Activated naive CD4-positive, alpha-beta T cell treated with anti-CD3 and anti-CD28 coated beads for 36 hours (primary cell): ENCODE results near the gene MMP21. TPM values are rescaled to one million over a fixed set of nuclear protein-coding genes. Genes with fewer than 3 reads are reported as not detected.

ENCODE experiments used
- CTCF ChIA-PET: fragments of 350-600 bp; sonication (Branson Sonifier 250); formaldehyde crosslinking; loops from one replicate; lab custom pipeline; 2021; ENCODE audit warnings: antibody characterized with exemption; lab: Charles Lee
- DNase-seq: peaks from one replicate; pipeline ENCODE4 v3.0.0-alpha.2; 2020
- H3K27ac Mint-ChIP-seq: one replicate; pipeline ENCODE4 v1.8.0; 2021; ENCODE audit warnings: mild to moderate bottlenecking, mixed read lengths
- H3K27me3 Mint-ChIP-seq: one replicate; pipeline ENCODE4 v1.8.0; 2021; ENCODE audit warnings: low read depth, mixed read lengths
- H3K36me3 Mint-ChIP-seq: one replicate; pipeline ENCODE4 v1.8.0; 2021; ENCODE audit warnings: low read depth, mixed read lengths
- H3K4me1 Mint-ChIP-seq: one replicate; pipeline ENCODE4 v1.8.0; 2021; ENCODE audit warnings: low read depth, mixed read lengths
- H3K4me3 Mint-ChIP-seq: one replicate; pipeline ENCODE4 v1.8.0; 2021; ENCODE audit warnings: mild to moderate bottlenecking, moderate library complexity, mixed read lengths
- H3K9me3 Mint-ChIP-seq: one replicate; pipeline ENCODE4 v1.8.0; 2021; ENCODE audit warnings: mixed read lengths
- intact Hi-C: fragments of 100-400 bp; cut with micrococcal nuclease; formaldehyde crosslinking; loops from one replicate; pipeline ENCODE4 v1.15.1; 2023
- total RNA-seq, 2 experiments: library from RNA; stranded (reverse); gene quantifications; one replicate each; pipeline ENCODE4 v1.2.3, GENCODE V29; 2021

The MMP21 gene
- total RNA-seq, 2 experiments from 2014 or later = not detected

DNA sequence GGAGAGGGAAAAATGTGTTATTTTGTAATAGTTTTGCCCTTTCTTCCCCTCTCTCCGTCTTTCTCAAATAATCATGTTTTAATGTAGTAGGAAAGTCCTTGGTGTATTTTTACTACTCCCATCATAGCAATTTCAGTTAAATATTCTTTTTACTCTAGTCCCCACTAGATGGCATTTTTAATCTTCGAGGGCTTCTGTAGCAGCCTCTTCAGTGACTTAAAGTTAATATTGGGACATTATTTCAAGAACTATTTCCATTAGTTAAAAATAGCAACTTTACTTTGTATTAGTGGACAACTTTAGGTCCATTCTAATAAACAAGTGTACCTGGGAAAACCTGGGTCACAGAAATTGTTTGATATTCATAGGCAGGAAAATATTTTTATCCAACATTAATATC lies 33.2 kb downstream of the MMP21 start:
- Mint-ChIP-seq H3K27me3 (no peaks in the 10 kb centered on the region), H3K4me1 (peaks cover 4% of the 10 kb centered on the region), H3K9me3 (no peaks in the 10 kb centered on the region), H3K27ac (no peak overlapping the region), H3K4me3 (no peak overlapping the region), H3K36me3 (peaks cover 65% of the 10 kb centered on the region)
- DNase-seq = no peak
- CTCF ChIA-PET = no interaction called here
- intact Hi-C loops = no loop called here

DNA sequence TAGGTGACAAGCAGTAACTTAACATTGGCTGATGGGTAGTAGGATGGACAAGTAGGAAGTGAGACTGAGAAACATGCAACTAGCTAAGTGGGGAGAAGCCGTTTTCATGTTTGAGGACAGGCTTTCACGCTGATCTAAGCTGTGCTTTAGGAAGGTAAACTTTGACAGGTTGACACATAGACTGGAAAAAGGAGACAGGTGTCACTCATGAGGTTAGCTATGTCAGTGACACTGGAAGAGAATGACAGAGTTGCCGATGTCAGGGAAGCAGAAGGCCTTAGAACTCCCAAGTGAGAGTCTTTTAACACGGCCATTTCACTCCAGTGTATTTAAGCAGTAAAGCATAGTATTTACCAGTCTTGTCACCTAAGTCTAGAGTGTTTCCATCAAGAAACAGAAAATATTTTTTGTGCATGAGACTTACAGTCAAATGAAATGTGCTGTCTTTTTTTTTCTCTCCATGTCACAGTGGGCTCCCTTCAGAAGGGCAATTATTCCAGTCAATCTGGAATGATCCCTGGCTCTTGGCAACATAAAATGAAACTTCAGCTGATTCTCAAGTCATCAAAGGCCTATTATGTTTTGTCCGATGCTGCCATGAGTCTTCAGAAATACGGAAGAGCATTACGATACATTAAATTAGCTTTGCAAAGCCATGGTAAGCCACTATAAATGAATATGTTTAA lies 35.5 kb downstream of the MMP21 start:
- Mint-ChIP-seq H3K27ac (no peak overlapping the region), H3K27me3 (no peaks in the 10 kb centered on the region), H3K36me3 (peaks cover 71% of the 10 kb centered on the region), H3K9me3 (no peaks in the 10 kb centered on the region), H3K4me3 (no peak overlapping the region), H3K4me1 (no peaks in the 10 kb centered on the region)
- intact Hi-C loops = no loop called here
- CTCF ChIA-PET = no interaction called here
- no peak for DNase-seq

DNA sequence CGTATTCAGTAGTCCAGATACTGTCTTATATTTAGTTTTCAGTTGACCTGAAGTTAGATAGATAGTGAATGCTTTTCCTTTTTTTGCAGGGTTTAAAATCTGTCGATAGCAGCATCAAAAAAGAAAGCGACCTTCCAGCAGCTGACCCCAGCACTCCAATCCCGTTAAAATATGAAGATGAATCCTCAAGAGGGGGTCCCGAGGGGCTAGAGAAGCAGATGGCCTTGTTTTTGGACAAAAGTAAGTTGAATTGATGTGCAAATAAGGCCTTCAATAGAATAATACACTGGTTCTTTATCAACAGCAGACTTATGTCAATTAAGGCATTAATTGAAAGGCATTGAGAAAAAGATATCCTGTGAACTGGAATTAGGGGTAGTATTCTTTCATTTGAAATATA lies 37.4 kb downstream of the MMP21 start:
- H3K9me3 Mint-ChIP-seq = no peaks in the 10 kb centered on the region
- DNase-seq = no peak
- H3K4me1 Mint-ChIP-seq = no peaks in the 10 kb centered on the region
- peaks cover 55% of the 10 kb centered on the region for H3K36me3 Mint-ChIP-seq
- CTCF ChIA-PET = no interaction called here
- no peak overlapping the region for H3K27ac Mint-ChIP-seq
- H3K27me3 Mint-ChIP-seq = no peaks in the 10 kb centered on the region
- intact Hi-C loops = no loop called here
- H3K4me3 Mint-ChIP-seq = no peak overlapping the region

DNA sequence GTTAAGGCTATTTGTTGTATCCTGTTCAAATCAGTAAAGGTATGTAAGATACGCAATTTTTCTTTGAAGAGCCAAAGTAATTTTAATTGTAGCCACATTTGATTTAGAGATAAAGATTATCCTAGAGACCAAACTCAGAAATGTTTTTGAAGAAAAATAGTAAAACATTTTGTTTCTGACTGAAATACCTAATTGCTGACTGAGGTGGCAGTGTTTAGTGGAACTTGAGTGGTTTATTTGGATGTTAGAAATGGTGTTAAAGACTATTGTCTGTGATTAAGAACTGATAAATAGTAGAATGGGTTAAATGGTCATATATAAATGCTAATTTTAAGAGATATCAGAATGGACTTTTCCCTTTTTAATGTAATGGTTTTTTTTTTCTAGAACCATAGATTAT lies 40.8 kb downstream of the MMP21 start:
- Mint-ChIP-seq H3K9me3 (no peaks in the 10 kb centered on the region), H3K4me1 (no peaks in the 10 kb centered on the region), H3K4me3 (no peak overlapping the region), H3K27ac (no peak overlapping the region), H3K27me3 (no peaks in the 10 kb centered on the region), H3K36me3 (peaks cover 49% of the 10 kb centered on the region)
- DNase-seq = no peak
- intact Hi-C loops = no loop called here
- CTCF ChIA-PET = no interaction called here

DNA sequence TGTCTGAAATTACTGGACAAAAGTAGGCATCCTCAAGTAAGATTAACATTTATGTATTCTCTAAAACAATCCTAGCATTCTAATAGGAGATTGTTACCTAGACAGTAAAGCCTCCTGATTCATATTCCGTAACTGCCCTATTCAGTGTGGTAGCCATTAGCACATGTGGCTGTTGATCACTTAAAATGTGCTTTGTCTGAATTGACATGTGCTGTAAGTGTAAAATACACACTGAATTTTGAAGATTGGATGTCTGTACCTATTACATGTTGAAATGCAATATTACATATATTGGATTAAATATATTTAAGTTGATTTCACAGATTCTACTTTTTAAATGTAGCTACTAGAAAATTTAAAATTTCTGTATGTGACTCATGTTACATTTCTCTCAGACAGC lies 41.5 kb downstream of the MMP21 start:
- intact Hi-C loops = no loop called here

DNA sequence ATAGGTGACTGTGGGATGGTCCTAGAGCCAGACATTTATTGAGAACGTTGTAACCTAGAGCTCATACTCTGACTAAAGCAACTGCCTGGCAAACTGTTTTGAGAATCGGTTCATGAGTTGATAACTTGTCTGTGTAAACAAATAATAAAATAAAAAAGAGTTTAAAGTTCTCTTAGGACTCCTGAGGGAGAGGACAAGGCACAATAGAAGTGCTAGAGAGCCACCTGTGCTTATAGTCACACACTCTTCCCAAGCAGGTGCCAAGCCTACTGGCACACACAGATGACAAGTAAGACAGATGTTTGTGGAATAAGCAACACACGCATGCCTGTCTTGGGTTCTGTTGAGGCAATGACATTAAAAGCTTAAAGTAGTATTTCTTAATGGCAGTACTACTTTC lies 48.2 kb downstream of the MMP21 start:
- intact Hi-C loops = no loop called here
- Mint-ChIP-seq H3K27me3 (no peaks in the 10 kb centered on the region), H3K4me1 (peaks cover 5% of the 10 kb centered on the region), H3K9me3 (no peaks in the 10 kb centered on the region), H3K4me3 (no peak overlapping the region), H3K27ac (no peak overlapping the region), H3K36me3 (peaks cover 46% of the 10 kb centered on the region)
- DNase-seq = no peak
- CTCF ChIA-PET = no interaction called here

More for the DNA sequence above, 41.5 kb downstream of the MMP21 start:
- Mint-ChIP-seq H3K27me3 (no peaks in the 10 kb centered on the region), H3K9me3 (no peaks in the 10 kb centered on the region), H3K4me3 (no peak overlapping the region), H3K4me1 (no peaks in the 10 kb centered on the region), H3K27ac (no peak overlapping the region), H3K36me3 (peaks cover 47% of the 10 kb centered on the region)
- CTCF ChIA-PET = interaction anchor here (1.4 kb wide), 1 partner anchor 10 kb away, joined by 3 read pairs; no protein-coding TSS in a partner anchor
- DNase-seq = no peak

DNA sequence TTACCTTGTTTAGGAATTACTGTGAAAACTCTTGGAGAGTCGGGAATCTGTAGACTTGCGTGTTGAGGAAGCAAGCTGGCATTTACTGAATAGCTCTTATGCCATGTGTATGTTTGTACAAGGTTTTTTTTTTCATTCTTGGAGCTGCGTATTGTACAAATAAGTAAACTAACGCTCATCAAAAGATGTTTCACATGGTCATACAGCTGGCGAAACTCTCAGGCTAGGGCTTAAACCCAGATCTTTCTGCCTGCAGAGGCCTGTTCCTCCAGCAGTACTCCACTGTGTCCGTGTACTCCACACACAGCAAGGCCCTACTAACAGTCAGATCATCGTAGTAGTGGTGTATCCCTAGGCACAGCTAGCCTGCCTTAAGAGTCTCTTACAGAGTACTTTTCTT lies 48.7 kb downstream of the MMP21 start:
- no peaks in the 10 kb centered on the region for H3K27me3 Mint-ChIP-seq
- no peak overlapping the region for H3K4me3 Mint-ChIP-seq
- intact Hi-C loops = no loop called here
- H3K36me3 Mint-ChIP-seq = peaks cover 43% of the 10 kb centered on the region
- no peak overlapping the region for H3K27ac Mint-ChIP-seq
- peaks cover 8% of the 10 kb centered on the region for H3K4me1 Mint-ChIP-seq
- CTCF ChIA-PET = no interaction called here
- DNase-seq = no peak
- no peaks in the 10 kb centered on the region for H3K9me3 Mint-ChIP-seq

DNA sequence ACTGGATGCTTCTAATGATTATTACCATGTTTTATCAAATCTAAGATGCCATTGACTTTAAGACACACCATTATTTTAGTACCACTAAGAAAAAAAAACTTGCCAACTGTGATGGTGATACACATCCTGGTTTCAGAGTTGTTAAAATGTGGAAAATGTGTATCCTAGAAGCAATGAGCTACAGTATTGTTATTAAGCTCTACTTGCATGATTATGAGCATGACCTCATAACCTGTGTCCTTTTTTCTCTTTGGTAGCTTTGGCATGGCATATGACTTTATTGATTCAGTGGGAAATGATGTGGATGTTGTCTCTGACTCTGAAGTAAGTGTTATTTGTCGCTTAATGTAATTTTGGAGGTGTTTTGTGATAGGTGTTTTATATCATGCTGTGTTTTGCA lies 52.8 kb downstream of the MMP21 start:
- intact Hi-C loops = no loop called here
- Mint-ChIP-seq H3K4me3 (no peak overlapping the region), H3K36me3 (peaks cover 31% of the 10 kb centered on the region), H3K27ac (no peak overlapping the region), H3K4me1 (peaks cover 30% of the 10 kb centered on the region), H3K27me3 (no peaks in the 10 kb centered on the region), H3K9me3 (peaks cover 1% of the 10 kb centered on the region)
- DNase-seq = no peak
- CTCF ChIA-PET = interaction anchor here (0.7 kb wide), 1 partner anchor 205 kb away, joined by 4 read pairs; no protein-coding TSS in a partner anchor

DNA sequence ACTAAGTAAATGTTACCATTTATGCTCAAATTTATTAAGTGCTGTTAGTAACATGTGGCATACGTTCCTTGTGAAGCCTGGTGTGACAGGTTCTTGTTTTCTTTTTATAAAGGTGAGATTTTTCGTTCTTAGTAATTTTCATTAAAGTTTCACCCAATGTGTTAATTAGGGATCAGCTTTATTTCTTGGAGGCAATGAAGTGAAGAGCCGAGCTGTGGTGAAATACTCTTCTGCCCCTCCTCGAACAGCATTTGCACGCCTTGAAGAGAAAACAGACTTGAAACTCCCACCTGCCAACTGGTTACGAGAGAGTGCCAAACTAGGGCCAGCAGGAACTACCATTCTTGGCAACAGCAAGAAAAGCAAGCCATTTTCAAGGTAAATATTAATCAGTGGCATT lies 54.6 kb downstream of the MMP21 start:
- H3K4me3 Mint-ChIP-seq = peak overlapping the region; percentile 56
- intact Hi-C loops = no loop called here
- peaks cover 30% of the 10 kb centered on the region for H3K4me1 Mint-ChIP-seq
- peaks cover 1% of the 10 kb centered on the region for H3K9me3 Mint-ChIP-seq
- peaks cover 31% of the 10 kb centered on the region for H3K36me3 Mint-ChIP-seq
- no peak overlapping the region for H3K27ac Mint-ChIP-seq
- no peaks in the 10 kb centered on the region for H3K27me3 Mint-ChIP-seq
- CTCF ChIA-PET = interaction anchor here (0.7 kb wide), 1 partner anchor 20 kb away, joined by 3 read pairs; no protein-coding TSS in a partner anchor
- DNase-seq = no peak

DNA sequence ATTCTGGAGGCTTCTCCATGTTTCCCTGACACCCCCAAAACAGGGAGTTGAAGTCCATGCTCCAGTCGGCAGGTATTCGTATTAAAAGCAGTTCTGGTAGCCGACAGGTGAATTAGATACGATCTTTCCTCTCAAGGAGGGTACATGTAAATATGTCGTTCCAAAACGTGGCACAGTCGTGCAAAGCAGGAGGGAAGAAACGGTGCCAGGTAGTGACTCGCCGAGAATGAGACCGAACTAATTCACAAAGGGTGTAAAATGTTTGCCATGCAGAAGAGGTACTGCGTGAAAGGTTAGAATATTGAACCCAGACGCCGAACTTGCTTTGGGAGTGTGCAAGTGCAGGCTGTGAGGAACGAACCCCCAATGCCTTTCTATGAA lies 55.6 kb downstream of the MMP21 start:
- H3K36me3 Mint-ChIP-seq = peaks cover 26% of the 10 kb centered on the region
- CTCF ChIA-PET = interaction anchor here (0.6 kb wide), 1 partner anchor 114 kb away, joined by 3 read pairs; no protein-coding TSS in a partner anchor
- intact Hi-C loops = no loop called here
- peak; percentile 23 for DNase-seq
- H3K27ac Mint-ChIP-seq = peak overlapping the region; percentile 98
- peak overlapping the region; percentile 88 for H3K4me3 Mint-ChIP-seq
- H3K27me3 Mint-ChIP-seq = no peaks in the 10 kb centered on the region
- H3K4me1 Mint-ChIP-seq = peaks cover 30% of the 10 kb centered on the region
- peaks cover 5% of the 10 kb centered on the region for H3K9me3 Mint-ChIP-seq

DNA sequence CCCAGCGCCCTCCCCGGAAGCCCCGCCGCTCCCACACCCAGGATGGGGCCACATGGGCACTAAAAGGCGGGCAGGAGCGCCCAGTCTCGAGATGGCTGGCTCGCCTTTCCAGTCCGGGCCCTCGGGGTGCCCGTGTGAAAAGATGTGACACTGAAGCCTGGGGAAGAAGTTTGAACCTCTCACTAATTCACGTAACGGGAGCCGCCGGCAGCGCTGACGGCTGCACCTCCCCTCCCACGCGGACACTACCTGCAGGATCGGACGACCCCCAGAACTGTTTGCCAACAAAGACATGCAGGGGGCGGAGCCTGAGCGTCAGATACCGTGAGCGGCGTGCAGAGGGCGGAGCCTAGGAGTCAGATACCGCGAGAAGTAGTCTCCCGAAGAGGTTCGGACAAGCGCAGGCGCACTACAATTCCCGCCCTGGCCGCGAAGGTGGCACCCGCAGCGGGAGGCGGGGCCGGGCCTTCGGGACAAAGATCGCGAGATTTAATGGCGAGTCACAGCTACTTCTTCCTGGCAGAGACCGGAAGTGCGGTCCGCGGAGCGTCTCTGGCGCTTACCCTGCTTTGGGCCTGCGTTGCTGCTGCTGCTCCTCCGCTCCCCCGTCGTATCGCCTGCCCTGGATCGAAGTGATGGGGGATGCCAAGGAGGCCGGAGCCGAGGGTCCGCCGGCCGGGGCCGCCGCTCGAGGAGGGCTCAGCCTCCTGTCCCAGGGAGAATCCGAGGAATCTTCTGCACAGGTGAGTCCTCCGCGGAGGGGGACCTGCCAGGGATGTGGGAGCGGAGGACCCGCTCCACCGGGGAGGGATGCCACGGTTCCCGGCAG lies 56.2 kb downstream of the MMP21 start, which contains the start of gene EDRF1:
TSS of gene EDRF1 (plus strand) at position 537 of the 829 bp plus-strand sequence. CDS start at position 636, 99 bp downstream.
- CTCF ChIA-PET = interaction anchor here (0.5 to 0.6 kb wide), 2 partner anchors 113 to 1066 kb away, joined by 3 read pairs; no protein-coding TSS in a partner anchor
- Mint-ChIP-seq H3K36me3 (peaks cover 20% of the 10 kb centered on the region), H3K4me1 (peaks cover 30% of the 10 kb centered on the region), H3K27ac (peak within 1 kb of the TSS; percentile 98), H3K4me3 (peak within 1 kb of the TSS; percentile 88), H3K9me3 (peaks cover 6% of the 10 kb centered on the region), H3K27me3 (no peaks in the 10 kb centered on the region)
- intact Hi-C loops = loop anchor here (1.0 to 5.0 kb wide), 6 partner anchors 104 to 1302 kb away; partner anchors contain the start of genes BCCIP, FANK1, LHPP and OAT
- peak; percentile 99 for DNase-seq
